CD14-positive monocyte (primary cell): ENCODE measurements around the gene STK36. TPM values are rescaled to one million over a fixed set of nuclear protein-coding genes. Genes with fewer than 3 reads are reported as not detected.

Source experiments
- DNase-seq, 3 donors: peaks; one replicate each; pipeline ENCODE4 v3.0.0-alpha.2; 2011 to 2022
- H2AFZ ChIP-seq: 2 replicates; pipeline ENCODE4 v1.6.0; 2012; ENCODE audit warnings: mild to moderate bottlenecking, low read depth, low read length, inconsistent platforms; ENCODE audit not compliant: insufficient read depth, poor library complexity, severe bottlenecking
- H3K27ac ChIP-seq, 2 donors: 1 replicate in 1 of 2; 2 replicates in 1 of 2; pipeline ENCODE4 v1.5.1; 2012 to 2013; ENCODE audit warnings: low read length in 2 of 2, control low read depth in 1 of 2, inconsistent platforms in 1 of 2, low read depth in 1 of 2, mild to moderate bottlenecking in 1 of 2
- H3K27me3 ChIP-seq, 2 donors: one replicate each; pipeline versions ENCODE4 v1.6.0 to v1.6.1; 2011 to 2013; ENCODE audit warnings: low read length in 2 of 2; ENCODE audit not compliant: control insufficient read depth in 2 of 2, insufficient read depth in 2 of 2
- H3K36me3 ChIP-seq, 2 donors: replicated peaks in 1 of 2; 1 replicate in 1 of 2; 2 replicates in 1 of 2; pipeline versions ENCODE4 v1.5.1 to v1.6.1; 2012 to 2013; ENCODE audit warnings: low read length in 2 of 2, control low read depth in 1 of 2, inconsistent platforms in 1 of 2, mild to moderate bottlenecking in 1 of 2; ENCODE audit not compliant: insufficient read depth in 2 of 2, control insufficient read depth in 1 of 2
- H3K4me1 ChIP-seq, 2 donors: 1 replicate in 1 of 2; 2 replicates in 1 of 2; pipeline versions ENCODE4 v1.5.1 to v1.6.1; 2012 to 2013; ENCODE audit warnings: low read length in 2 of 2, control low read depth in 1 of 2, inconsistent platforms in 1 of 2, mild to moderate bottlenecking in 1 of 2, moderate library complexity in 1 of 2; ENCODE audit not compliant: insufficient read depth in 2 of 2, control insufficient read depth in 1 of 2
- H3K4me2 ChIP-seq: replicated peaks from 2 replicates; pipeline ENCODE3; 2012; ENCODE audit warnings: low read length, moderate library complexity, mild to moderate bottlenecking; ENCODE audit not compliant: poor library complexity, severe bottlenecking; ENCODE audit errors: extremely low read depth
- H3K4me3 ChIP-seq, 3 experiments: fragments of 200-600 bp in 1 of 3; sonication (generic) in 1 of 3; replicated peaks in 1 of 3; 1 replicate in 2 of 3; 2 replicates in 1 of 3; pipeline ENCODE4 v1.5.1; 2011 to 2013; ENCODE audit warnings: low read length in 3 of 3, mild to moderate bottlenecking in 3 of 3, control low read depth in 2 of 3, low read depth in 2 of 3, inconsistent platforms in 1 of 3, moderate library complexity in 1 of 3
- H3K79me2 ChIP-seq: 2 replicates; pipeline ENCODE4 v1.6.0; 2012; ENCODE audit warnings: mild to moderate bottlenecking, control low read depth, inconsistent platforms, low read length, moderate library complexity; ENCODE audit not compliant: insufficient read depth
- H3K9ac ChIP-seq: 2 replicates; pipeline ENCODE4 v1.6.0; 2017; ENCODE audit warnings: low read length, mild to moderate bottlenecking; ENCODE audit not compliant: insufficient read depth, poor library complexity, severe bottlenecking
- H3K9me3 ChIP-seq, 2 donors: replicated peaks in 1 of 2; 1 replicate in 1 of 2; 2 replicates in 1 of 2; pipeline versions ENCODE4 v1.5.1 to v1.6.1; 2012 to 2013; ENCODE audit warnings: low read length in 2 of 2, control low read depth in 1 of 2; ENCODE audit not compliant: control insufficient read depth in 1 of 2, insufficient read depth in 1 of 2
- H4K20me1 ChIP-seq: 2 replicates; pipeline ENCODE4 v1.6.0; 2012; ENCODE audit warnings: mild to moderate bottlenecking, low read length, control low read depth, moderate library complexity; ENCODE audit not compliant: insufficient read depth
- H3K27ac Mint-ChIP-seq, 7 donors: one replicate each; pipeline ENCODE4 v1.8.0; 2020; ENCODE audit warnings: mild to moderate bottlenecking in 7 of 7, mixed read lengths in 7 of 7, moderate library complexity in 6 of 7, inconsistent platforms in 2 of 7
- H3K27me3 Mint-ChIP-seq, 3 donors: one replicate each; pipeline ENCODE4 v1.8.0; 2021 to 2022; ENCODE audit warnings: low read depth in 3 of 3, mild to moderate bottlenecking in 3 of 3, mixed read lengths in 3 of 3, moderate library complexity in 3 of 3, inconsistent platforms in 1 of 3
- H3K36me3 Mint-ChIP-seq, 2 donors: one replicate each; pipeline ENCODE4 v1.8.0; 2020; ENCODE audit warnings: mixed read lengths in 2 of 2, inconsistent platforms in 1 of 2, mild to moderate bottlenecking in 1 of 2
- H3K4me1 Mint-ChIP-seq: one replicate; pipeline ENCODE4 v1.8.0; 2020; ENCODE audit warnings: mild to moderate bottlenecking, mixed read lengths
- H3K4me3 Mint-ChIP-seq, 2 donors: one replicate each; pipeline ENCODE4 v1.8.0; 2020; ENCODE audit warnings: mild to moderate bottlenecking in 2 of 2, mixed read lengths in 2 of 2, moderate library complexity in 1 of 2
- H3K9me3 Mint-ChIP-seq, 7 donors: one replicate each; pipeline ENCODE4 v1.8.0; 2020 to 2022; ENCODE audit warnings: mixed read lengths in 7 of 7, mild to moderate bottlenecking in 6 of 7, moderate library complexity in 6 of 7, inconsistent platforms in 2 of 7
- CTCF ChIP-seq: fragments of 200-600 bp; IDR thresholded peaks from one replicate; pipeline ENCODE4 v1.8.0; 2022; ENCODE audit warnings: antibody characterized with exemption, mild to moderate bottlenecking
- WGBS: methylation state at CpG from one replicate; pipeline ENCODE4 v1.1.5; 2013; ENCODE audit warnings: missing lambda C conversion rate; ENCODE audit not compliant: insufficient coverage; 5-methylcytosine and 5-hydroxymethylcytosine counted together
- intact Hi-C, 2 donors: fragments of 100-400 bp; cut with micrococcal nuclease; formaldehyde crosslinking; loops; one replicate each; pipeline versions ENCODE4 v1.15.0 to v1.15.1; 2023
- polyA plus RNA-seq, 3 donors: library from polyadenylated mRNA; depleted of rRNA in 1 of 3; unstranded in 2 of 3; stranded (reverse) in 1 of 3; fragments of 300-500 nt in 2 of 3; fragments of >200 nt in 1 of 3; fragmentation: Illumina TruSeq in 2 of 3; gene quantifications; 1 replicate in 2 of 3; 2 replicates in 1 of 3; pipeline ENCODE4 v1.2.3, GENCODE V29; 2012 to 2021

Gene STK36
- polyA plus RNA-seq, 3 donors, result 1.3 to 36.2 (median 3.3) TPM

- Histone ChIP-seq H3K4me3 (no peak overlapping the region), H3K27me3 (no peaks in the 10 kb centered on the region), H3K4me1 (peaks cover 64 to 73% of the 10 kb centered on the region in 2 donors), H2AFZ (no peak overlapping the region), H3K27ac (peak overlapping the region in 1 of 2 donors; percentile 69), H3K36me3 (peaks cover 5 to 40% of the 10 kb centered on the region in 2 donors), H3K79me2 (peaks cover 95% of the 10 kb centered on the region), H3K9me3 (no peaks in the 10 kb centered on the region), H3K4me2 (no peak overlapping the region), H3K9ac (no peak overlapping the region), H4K20me1 (peaks cover 6% of the 10 kb centered on the region)
- Mint-ChIP-seq H3K4me1 (peaks cover 65% of the 10 kb centered on the region), H3K4me3 (no peak overlapping the region), H3K27me3 (peaks cover 0 to 6% (median 0%) of the 10 kb centered on the region in 3 donors), H3K9me3 (no peaks in the 10 kb centered on the region), H3K27ac (peak overlapping the region in 6 of 7 donors; percentile 73 to 90 (median 83)), H3K36me3 (peaks cover 32 to 41% of the 10 kb centered on the region in 2 donors)
- intact Hi-C loops, result no loop called here
- 94% methylated on average over 3 of the region's 4 CpGs for WGBS
- no peak for DNase-seq
- no peak for TF ChIP-seq CTCF
Observed at GRCh38 chr2:218716070-218716469, 44.2 kb downstream of the STK36 start.

DNA sequence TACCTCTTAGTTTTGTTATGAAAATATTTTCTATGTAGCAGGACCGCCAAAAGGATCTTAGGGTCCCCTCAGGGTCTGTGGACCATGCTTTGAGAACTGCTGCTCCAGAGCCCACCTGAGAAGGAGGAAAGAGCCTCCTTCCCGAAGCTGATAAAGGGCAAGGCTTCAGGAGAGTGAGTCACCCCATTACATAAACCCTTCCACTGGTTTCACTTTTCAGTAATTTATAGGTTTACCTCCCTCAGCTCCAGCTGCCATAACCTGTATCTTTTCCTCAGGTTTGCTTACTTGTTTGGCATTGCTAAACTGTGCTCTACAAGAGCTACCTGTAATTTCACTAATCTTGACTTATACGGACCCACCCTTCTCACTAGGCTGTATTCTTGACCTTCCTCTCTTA lies 45.4 kb downstream of the STK36 start:
- H2AFZ ChIP-seq, result no peak overlapping the region
- intact Hi-C loops, result no loop called here
- no peaks in the 10 kb centered on the region for H3K27me3 ChIP-seq
- no peak overlapping the region for H3K4me3 ChIP-seq
- H4K20me1 ChIP-seq, result peaks cover 6% of the 10 kb centered on the region
- no peak for TF ChIP-seq CTCF
- Mint-ChIP-seq H3K4me3 (peak overlapping the region in 1 of 2 donors; percentile 37), H3K36me3 (peaks cover 32 to 44% of the 10 kb centered on the region in 2 donors), H3K27ac (peak overlapping the region in 6 of 7 donors; percentile 24 to 85 (median 48)), H3K27me3 (peaks cover 0 to 6% (median 0%) of the 10 kb centered on the region in 3 donors), H3K9me3 (no peaks in the 10 kb centered on the region), H3K4me1 (peaks cover 55% of the 10 kb centered on the region)
- H3K4me2 ChIP-seq, result no peak overlapping the region
- peaks cover 100% of the 10 kb centered on the region for H3K79me2 ChIP-seq
- peak overlapping the region in 1 of 2 donors; percentile 33 for H3K27ac ChIP-seq
- H3K9me3 ChIP-seq, result no peaks in the 10 kb centered on the region
- WGBS, result 83% methylated on average over 1 of the region's 3 CpGs
- DNase-seq, result peak in 1 of 3 donors; percentile 33
- peaks cover 8 to 40% of the 10 kb centered on the region in 2 donors for H3K36me3 ChIP-seq
- no peak overlapping the region for H3K9ac ChIP-seq
- peaks cover 52 to 61% of the 10 kb centered on the region in 2 donors for H3K4me1 ChIP-seq
